Measurements from ENCODE around the gene HHATL.

HHATL gene

DNA sequence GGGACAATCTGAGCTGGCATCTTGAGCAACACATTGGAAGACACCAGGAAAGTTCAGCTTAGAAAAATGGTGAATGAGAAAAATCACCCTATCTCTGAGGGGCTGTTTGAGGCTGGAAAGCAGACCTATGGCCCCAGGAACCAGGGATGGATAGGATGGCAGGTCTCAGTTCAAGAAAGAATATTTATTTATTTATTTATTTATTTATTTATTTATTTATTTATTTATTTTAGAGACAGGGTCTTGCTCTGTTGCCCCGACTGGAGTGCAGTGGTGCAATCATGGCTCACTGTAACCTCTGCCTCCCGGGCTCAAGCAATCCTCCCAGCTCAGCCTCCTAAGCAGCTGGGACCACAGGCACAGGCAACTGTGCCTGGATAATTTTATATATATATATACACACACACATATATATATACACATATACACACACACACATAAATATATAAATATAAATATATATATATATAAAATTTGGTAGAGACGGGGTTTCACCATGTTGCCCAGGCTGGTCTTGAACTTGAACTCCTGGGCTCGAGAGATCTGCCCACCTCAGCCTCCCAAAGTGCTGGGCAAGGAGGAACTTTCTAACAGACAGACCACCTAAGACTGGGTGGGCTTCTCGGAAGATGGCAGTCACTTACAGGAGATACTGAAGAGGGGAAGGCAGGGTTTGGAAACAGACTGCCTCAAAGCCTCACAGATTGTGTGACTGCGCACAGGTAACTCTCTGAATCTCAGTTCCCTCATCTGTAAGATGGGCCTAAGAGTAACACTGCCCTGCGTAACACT, 40.8 kb upstream of the HHATL start:
- Histone ChIP-seq H3K4me1 (ENCODE audit: control insufficient read depth, insufficient read depth, low read length) (no peaks in the 10 kb centered on the region), H3K4me3 (ENCODE audit: low read depth, low read length) (no peak overlapping the region), H3K27ac (ENCODE audit: extremely low read depth, low read depth, low read length) (no peak overlapping the region), H3K36me3 (ENCODE audit: control insufficient read depth in 2 of 2, insufficient read depth in 1 of 2, low read length in 2 of 2) (no peaks in the 10 kb centered on the region), H3K9me3 (ENCODE audit: control insufficient read depth, insufficient read depth, low read depth, low read length) (no peaks in the 10 kb centered on the region)
- ChIA-PET POLR2A (no interaction called here), CTCF (interaction anchor here (0.6 to 3.1 kb wide), 8 partner anchors 12 to 726 kb away, joined by 3 to 13 read pairs (median 4); no protein-coding TSS in a partner anchor)
- TF ChIP-seq ZNF555 (tag by site-specific recombination; conservative IDR thresholded peaks at IDR 0.05) (peak; percentile 39), ZNF394 (tag by site-specific recombination; IDR thresholded peaks at IDR 0.05; ENCODE audit: borderline replicate concordance) (peak; percentile 76; the same call in 1 of the 2 replicates), ZBTB8A (tag by site-specific recombination; IDR thresholded peaks at IDR 0.05) (0 out of 2 replicates have a peak, but pooled peaks have one; percentile 31), ZNF623 (tag by site-specific recombination; IDR thresholded peaks at IDR 0.05) (peak; percentile 31; the same call in 1 of the 2 replicates), ZNF426 (tag by site-specific recombination; IDR thresholded peaks at IDR 0.05) (peak; percentile 58), ZNF391 (tag by site-specific recombination; IDR thresholded peaks at IDR 0.05; ENCODE audit: borderline replicate concordance, low read depth) (no peak)
- TF ChIP-seq, protein P1, sequence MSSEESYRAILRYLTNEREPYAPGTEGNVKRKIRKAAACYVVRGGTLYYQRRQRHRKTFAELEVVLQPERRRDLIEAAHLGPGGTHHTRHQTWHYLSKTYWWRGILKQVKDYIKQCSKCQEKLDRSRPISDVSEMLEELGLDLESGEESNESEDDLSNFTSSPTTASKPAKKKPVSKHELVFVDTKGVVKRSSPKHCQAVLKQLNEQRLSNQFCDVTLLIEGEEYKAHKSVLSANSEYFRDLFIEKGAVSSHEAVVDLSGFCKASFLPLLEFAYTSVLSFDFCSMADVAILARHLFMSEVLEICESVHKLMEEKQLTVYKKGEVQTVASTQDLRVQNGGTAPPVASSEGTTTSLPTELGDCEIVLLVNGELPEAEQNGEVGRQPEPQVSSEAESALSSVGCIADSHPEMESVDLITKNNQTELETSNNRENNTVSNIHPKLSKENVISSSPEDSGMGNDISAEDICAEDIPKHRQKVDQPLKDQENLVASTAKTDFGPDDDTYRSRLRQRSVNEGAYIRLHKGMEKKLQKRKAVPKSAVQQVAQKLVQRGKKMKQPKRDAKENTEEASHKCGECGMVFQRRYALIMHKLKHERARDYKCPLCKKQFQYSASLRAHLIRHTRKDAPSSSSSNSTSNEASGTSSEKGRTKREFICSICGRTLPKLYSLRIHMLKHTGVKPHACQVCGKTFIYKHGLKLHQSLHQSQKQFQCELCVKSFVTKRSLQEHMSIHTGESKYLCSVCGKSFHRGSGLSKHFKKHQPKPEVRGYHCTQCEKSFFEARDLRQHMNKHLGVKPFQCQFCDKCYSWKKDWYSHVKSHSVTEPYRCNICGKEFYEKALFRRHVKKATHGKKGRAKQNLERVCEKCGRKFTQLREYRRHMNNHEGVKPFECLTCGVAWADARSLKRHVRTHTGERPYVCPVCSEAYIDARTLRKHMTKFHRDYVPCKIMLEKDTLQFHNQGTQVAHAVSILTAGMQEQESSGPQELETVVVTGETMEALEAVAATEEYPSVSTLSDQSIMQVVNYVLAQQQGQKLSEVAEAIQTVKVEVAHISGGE (tag by site-specific recombination; conservative IDR thresholded peaks at IDR 0.05; ENCODE audit: low read depth): peak; percentile 37; the same call in 1 of the 2 replicates
- TF ChIP-seq, protein P2, sequence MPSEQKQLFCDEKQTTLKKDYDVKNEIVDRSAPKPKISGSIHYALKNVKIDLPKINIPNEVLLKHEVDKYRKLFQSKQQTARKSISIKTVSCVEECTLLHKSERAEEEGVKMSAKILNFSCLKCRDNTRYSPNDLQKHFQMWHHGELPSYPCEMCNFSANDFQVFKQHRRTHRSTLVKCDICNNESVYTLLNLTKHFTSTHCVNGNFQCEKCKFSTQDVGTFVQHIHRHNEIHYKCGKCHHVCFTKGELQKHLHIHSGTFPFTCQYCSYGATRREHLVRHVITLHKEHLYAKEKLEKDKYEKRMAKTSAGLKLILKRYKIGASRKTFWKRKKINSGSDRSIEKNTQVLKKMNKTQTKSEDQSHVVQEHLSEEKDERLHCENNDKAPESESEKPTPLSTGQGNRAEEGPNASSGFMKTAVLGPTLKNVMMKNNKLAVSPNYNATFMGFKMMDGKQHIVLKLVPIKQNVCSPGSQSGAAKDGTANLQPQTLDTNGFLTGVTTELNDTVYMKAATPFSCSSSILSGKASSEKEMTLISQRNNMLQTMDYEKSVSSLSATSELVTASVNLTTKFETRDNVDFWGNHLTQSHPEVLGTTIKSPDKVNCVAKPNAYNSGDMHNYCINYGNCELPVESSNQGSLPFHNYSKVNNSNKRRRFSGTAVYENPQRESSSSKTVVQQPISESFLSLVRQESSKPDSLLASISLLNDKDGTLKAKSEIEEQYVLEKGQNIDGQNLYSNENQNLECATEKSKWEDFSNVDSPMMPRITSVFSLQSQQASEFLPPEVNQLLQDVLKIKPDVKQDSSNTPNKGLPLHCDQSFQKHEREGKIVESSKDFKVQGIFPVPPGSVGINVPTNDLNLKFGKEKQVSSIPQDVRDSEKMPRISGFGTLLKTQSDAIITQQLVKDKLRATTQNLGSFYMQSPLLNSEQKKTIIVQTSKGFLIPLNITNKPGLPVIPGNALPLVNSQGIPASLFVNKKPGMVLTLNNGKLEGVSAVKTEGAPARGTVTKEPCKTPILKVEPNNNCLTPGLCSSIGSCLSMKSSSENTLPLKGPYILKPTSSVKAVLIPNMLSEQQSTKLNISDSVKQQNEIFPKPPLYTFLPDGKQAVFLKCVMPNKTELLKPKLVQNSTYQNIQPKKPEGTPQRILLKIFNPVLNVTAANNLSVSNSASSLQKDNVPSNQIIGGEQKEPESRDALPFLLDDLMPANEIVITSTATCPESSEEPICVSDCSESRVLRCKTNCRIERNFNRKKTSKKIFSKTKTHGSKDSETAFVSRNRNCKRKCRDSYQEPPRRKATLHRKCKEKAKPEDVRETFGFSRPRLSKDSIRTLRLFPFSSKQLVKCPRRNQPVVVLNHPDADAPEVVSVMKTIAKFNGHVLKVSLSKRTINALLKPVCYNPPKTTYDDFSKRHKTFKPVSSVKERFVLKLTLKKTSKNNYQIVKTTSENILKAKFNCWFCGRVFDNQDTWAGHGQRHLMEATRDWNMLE (tag by site-specific recombination; conservative IDR thresholded peaks at IDR 0.05; ENCODE audit: low read depth): peak; percentile 70
- TF ChIP-seq, protein P3, sequence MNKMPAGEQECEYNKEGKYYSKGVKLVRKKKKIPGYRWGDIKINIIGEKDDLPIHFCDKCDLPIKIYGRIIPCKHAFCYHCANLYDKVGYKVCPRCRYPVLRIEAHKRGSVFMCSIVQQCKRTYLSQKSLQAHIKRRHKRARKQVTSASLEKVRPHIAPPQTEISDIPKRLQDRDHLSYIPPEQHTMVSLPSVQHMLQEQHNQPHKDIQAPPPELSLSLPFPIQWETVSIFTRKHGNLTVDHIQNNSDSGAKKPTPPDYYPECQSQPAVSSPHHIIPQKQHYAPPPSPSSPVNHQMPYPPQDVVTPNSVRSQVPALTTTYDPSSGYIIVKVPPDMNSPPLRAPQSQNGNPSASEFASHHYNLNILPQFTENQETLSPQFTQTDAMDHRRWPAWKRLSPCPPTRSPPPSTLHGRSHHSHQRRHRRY (tag by site-specific recombination; IDR thresholded peaks at IDR 0.05): no peak

DNA sequence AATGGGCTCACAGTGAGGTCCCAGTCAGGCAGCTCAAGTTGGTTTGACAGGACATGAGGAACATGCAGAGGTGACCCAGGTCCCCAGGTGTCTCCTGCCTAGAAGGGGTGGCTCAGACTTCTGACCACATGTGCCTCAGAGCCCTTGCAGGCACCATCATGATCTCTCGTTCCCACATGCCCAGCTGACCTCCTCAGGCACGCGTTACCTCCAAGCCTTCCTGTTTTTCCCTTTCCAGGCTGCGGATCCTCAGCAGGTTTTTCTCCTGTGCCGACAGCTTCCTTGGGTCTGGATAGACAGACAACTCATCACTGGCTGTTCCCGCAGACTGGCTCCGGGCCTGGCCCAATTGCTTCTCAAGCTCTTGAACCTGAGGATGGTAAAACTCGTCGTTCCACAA, 40.1 kb upstream of the HHATL start:
- CTCF ChIA-PET: interaction anchor here (0.6 to 0.8 kb wide), 2 partner anchors 140 to 196 kb away, joined by 3 to 6 read pairs; no protein-coding TSS in a partner anchor
- no peaks in the 10 kb centered on the region for H3K4me1 ChIP-seq (ENCODE audit: control insufficient read depth, insufficient read depth, low read length)
- no peak overlapping the region for H3K4me3 ChIP-seq (ENCODE audit: low read depth, low read length)
- TF ChIP-seq ZNF138 (tag by site-specific recombination; IDR thresholded peaks at IDR 0.05; ENCODE audit: borderline replicate concordance) (no peak), KLF10 (tag by site-specific recombination; IDR thresholded peaks at IDR 0.05) (no peak), ZNF341 (tag by site-specific recombination; IDR thresholded peaks at IDR 0.05; ENCODE audit: low read depth) (no peak), GFI1B (tag by site-specific recombination; IDR thresholded peaks at IDR 0.05) (no peak), ZNF596 (tag by site-specific recombination; IDR thresholded peaks at IDR 0.05) (no peak), ZNF19 (tag by site-specific recombination; IDR thresholded peaks at IDR 0.05; ENCODE audit: low read depth) (no peak), ZNF660 (tag by site-specific recombination; IDR thresholded peaks at IDR 0.05) (no peak)
- TF ChIP-seq, protein P4, sequence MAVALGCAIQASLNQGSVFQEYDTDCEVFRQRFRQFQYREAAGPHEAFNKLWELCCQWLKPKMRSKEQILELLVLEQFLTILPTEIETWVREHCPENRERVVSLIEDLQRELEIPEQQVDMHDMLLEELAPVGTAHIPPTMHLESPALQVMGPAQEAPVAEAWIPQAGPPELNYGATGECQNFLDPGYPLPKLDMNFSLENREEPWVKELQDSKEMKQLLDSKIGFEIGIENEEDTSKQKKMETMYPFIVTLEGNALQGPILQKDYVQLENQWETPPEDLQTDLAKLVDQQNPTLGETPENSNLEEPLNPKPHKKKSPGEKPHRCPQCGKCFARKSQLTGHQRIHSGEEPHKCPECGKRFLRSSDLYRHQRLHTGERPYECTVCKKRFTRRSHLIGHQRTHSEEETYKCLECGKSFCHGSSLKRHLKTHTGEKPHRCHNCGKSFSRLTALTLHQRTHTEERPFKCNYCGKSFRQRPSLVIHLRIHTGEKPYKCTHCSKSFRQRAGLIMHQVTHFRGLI (tag by site-specific recombination; IDR thresholded peaks at IDR 0.05): no peak
- POLR2A ChIA-PET: no interaction called here
- no peaks in the 10 kb centered on the region for H3K9me3 ChIP-seq (ENCODE audit: control insufficient read depth, insufficient read depth, low read depth, low read length)
- H3K36me3 ChIP-seq (ENCODE audit: control insufficient read depth in 2 of 2, insufficient read depth in 1 of 2, low read length in 2 of 2): no peaks in the 10 kb centered on the region
- no peak overlapping the region for H3K27ac ChIP-seq (ENCODE audit: extremely low read depth, low read depth, low read length)
